Hepatocyte (in vitro differentiated cells): ENCODE results near the gene OIT3. TPM values are rescaled to one million over a fixed set of nuclear protein-coding genes. Genes with fewer than 3 reads are reported as not detected.

Source experiments
- DNase-seq: peaks from one replicate; pipeline ENCODE4 v3.0.0-alpha.2; 2016; ENCODE audit warnings: low spot score
- H2AFZ ChIP-seq: fragments of 200-600 bp; sonication (generic); 2 replicates; pipeline ENCODE4 v1.6.0; 2016; ENCODE audit warnings: antibody characterized with exemption, mild to moderate bottlenecking
- H3K27ac ChIP-seq: fragments of 200-600 bp; sonication (generic); 2 replicates; pipeline ENCODE4 v1.5.1; 2016; ENCODE audit warnings: mild to moderate bottlenecking
- H3K27me3 ChIP-seq: fragments of 200-600 bp; sonication (generic); 2 replicates; pipeline ENCODE4 v1.6.1; 2016
- H3K36me3 ChIP-seq: fragments of 200-600 bp; sonication (generic); replicated peaks from 2 replicates; pipeline ENCODE4 v1.5.1; 2016; ENCODE audit warnings: low read depth; ENCODE audit not compliant: insufficient read depth
- H3K4me1 ChIP-seq: fragments of 200-600 bp; sonication (generic); 2 replicates; pipeline ENCODE4 v1.5.1; 2016; ENCODE audit warnings: mild to moderate bottlenecking, moderate library complexity; ENCODE audit not compliant: insufficient read depth
- H3K4me2 ChIP-seq: fragments of 200-600 bp; sonication (generic); 2 replicates; pipeline ENCODE4 v1.6.0; 2016
- H3K4me3 ChIP-seq: fragments of 200-600 bp; sonication (generic); 2 replicates; pipeline ENCODE4 v1.5.1; 2016; ENCODE audit warnings: mild to moderate bottlenecking
- H3K79me2 ChIP-seq: fragments of 200-600 bp; sonication (generic); 2 replicates; pipeline ENCODE4 v1.6.0; 2017; ENCODE audit warnings: mild to moderate bottlenecking
- H3K9me2 ChIP-seq: fragments of 200-600 bp; sonication (generic); replicated peaks from 2 replicates; pipeline ENCODE4 v1.6.0; 2017; ENCODE audit warnings: mild to moderate bottlenecking; ENCODE audit not compliant: insufficient read depth
- H3K9me3 ChIP-seq: fragments of 200-600 bp; sonication (generic); 2 replicates; pipeline ENCODE4 v1.5.1; 2016; ENCODE audit warnings: low read depth, mild to moderate bottlenecking
- H4K20me1 ChIP-seq: fragments of 200-600 bp; sonication (generic); 2 replicates; pipeline ENCODE4 v1.6.0; 2016; ENCODE audit warnings: mild to moderate bottlenecking; ENCODE audit not compliant: insufficient read depth, poor library complexity, severe bottlenecking
- EZH2 ChIP-seq: fragments of 200-600 bp; sonication (generic); IDR thresholded peaks from 2 replicates; pipeline ENCODE4 v1.6.1; 2016; ENCODE audit warnings: antibody characterized with exemption, mild to moderate bottlenecking, borderline replicate concordance
- EZH2phosphoT487 ChIP-seq: fragments of 200-600 bp; sonication (generic); IDR thresholded peaks from one replicate; pipeline ENCODE4 v1.6.1; 2018; ENCODE audit warnings: antibody characterized with exemption, mild to moderate bottlenecking, low read depth, moderate library complexity; ENCODE audit not compliant: unreplicated experiment, severe bottlenecking
- WGBS: methylation state at CpG from one replicate; pipeline ENCODE4 v1.1.6; 2016; ENCODE audit warnings: low lambda C conversion rate; ENCODE audit errors: missing lambda C conversion rate; 5-methylcytosine and 5-hydroxymethylcytosine counted together
- polyA plus RNA-seq: library from polyadenylated mRNA; unstranded; fragments of >200 nt; fragmentation: Nextera tagmentation; extraction: Ambion mirVana; gene quantifications from 2 replicates; pipeline ENCODE4 v1.2.1, GENCODE V29; 2016
- total RNA-seq: library from RNA; depleted of rRNA; stranded (reverse); fragments of >200 nt; gene quantifications from 2 replicates; pipeline ENCODE4 v1.2.3, GENCODE V29; 2014
- TF ChIP-seq, protein P1 (sequence below): fragments of 200-600 bp; sonication (generic); IDR thresholded peaks from 2 replicates; pipeline ENCODE4 v1.5.1; 2016; ENCODE audit warnings: antibody characterized with exemption, mild to moderate bottlenecking; ENCODE audit not compliant: poor library complexity

OIT3 gene
- not detected in 2 replicates for total RNA-seq
- 0.88 and 0.89 TPM in 2 replicates for polyA plus RNA-seq

DNA sequence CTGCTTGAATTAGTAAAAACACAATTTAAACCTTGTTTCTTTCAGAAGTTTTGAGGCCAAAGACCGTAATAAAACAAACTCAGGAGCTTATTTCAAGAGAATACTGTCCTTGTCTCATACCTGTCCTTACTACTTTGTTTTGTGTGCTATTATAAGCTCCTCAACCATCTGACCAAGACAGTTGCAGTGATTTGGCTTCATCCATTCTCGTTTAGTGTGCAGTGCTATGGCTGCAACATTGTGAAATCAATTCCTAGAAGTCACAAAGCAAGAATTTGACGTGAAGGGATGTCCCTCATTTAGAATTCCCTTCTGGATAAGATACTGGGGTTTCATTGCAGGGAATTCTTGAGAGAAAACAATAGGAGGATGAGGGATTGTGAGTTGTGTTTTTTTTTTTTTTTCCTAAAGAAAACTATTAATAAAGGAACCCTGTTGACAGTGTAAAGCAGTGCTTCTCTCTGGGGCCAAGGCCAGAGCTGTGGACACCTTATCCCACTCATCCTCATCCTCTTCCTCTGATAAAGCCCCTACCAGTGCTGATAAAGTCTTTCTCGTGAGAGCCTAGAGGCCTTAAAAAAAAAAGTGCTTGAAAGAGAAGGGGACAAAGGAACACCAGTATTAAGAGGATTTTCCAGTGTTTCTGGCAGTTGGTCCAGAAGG is at the start of gene OIT3:
OIT3 (plus strand) TSS at position 604 of the 663 bp plus-strand sequence. CDS start 60 bp downstream, outside the sequence.
- H3K79me2 ChIP-seq = no peaks in the 10 kb centered on the region
- WGBS = 69% methylated on average over 4 of the region's 4 CpGs
- H3K4me2 ChIP-seq = no peak within 1 kb of the TSS
- H3K4me3 ChIP-seq = no peak within 1 kb of the TSS
- no peaks in the 10 kb centered on the region for H3K9me3 ChIP-seq
- no peaks in the 10 kb centered on the region for H4K20me1 ChIP-seq
- H2AFZ ChIP-seq = no peak within 1 kb of the TSS
- H3K27me3 ChIP-seq = no peaks in the 10 kb centered on the region
- no peaks in the 10 kb centered on the region for H3K36me3 ChIP-seq
- TF ChIP-seq EZH2 (no peak), EZH2phosphoT487 (no peak)
- TF ChIP-seq, protein P1, sequence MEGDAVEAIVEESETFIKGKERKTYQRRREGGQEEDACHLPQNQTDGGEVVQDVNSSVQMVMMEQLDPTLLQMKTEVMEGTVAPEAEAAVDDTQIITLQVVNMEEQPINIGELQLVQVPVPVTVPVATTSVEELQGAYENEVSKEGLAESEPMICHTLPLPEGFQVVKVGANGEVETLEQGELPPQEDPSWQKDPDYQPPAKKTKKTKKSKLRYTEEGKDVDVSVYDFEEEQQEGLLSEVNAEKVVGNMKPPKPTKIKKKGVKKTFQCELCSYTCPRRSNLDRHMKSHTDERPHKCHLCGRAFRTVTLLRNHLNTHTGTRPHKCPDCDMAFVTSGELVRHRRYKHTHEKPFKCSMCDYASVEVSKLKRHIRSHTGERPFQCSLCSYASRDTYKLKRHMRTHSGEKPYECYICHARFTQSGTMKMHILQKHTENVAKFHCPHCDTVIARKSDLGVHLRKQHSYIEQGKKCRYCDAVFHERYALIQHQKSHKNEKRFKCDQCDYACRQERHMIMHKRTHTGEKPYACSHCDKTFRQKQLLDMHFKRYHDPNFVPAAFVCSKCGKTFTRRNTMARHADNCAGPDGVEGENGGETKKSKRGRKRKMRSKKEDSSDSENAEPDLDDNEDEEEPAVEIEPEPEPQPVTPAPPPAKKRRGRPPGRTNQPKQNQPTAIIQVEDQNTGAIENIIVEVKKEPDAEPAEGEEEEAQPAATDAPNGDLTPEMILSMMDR = no peak
- no peaks in the 10 kb centered on the region for H3K9me2 ChIP-seq
- H3K4me1 ChIP-seq = no peaks in the 10 kb centered on the region
- DNase-seq = no peak
- H3K27ac ChIP-seq = no peak within 1 kb of the TSS

DNA sequence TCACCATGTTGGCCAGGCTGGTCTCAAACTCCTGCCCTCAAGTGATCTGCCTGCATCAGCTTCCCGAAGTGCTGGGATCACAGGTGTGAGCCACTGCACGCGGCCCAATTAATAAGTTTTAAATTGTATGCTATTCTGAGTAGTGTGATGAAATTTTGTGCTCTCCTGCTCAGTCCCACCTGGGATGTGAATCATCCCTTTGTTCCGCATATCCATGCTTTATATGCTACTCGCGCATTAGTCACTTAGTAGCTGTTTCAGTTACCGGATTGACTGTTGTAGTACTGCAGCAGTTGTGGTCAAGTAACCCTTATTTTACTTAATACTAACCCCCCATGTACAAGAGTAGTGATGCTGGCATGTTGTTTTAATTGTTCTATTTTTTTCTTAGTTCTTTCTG is 47.3 kb upstream of the OIT3 start:
- Histone ChIP-seq H3K36me3 (no peaks in the 10 kb centered on the region), H3K79me2 (peaks cover 9% of the 10 kb centered on the region), H4K20me1 (no peaks in the 10 kb centered on the region), H3K4me2 (no peak overlapping the region), H3K4me1 (no peaks in the 10 kb centered on the region), H3K4me3 (no peak overlapping the region), H3K27ac (no peak overlapping the region), H3K9me3 (no peaks in the 10 kb centered on the region), H3K9me2 (no peaks in the 10 kb centered on the region), H2AFZ (no peak overlapping the region), H3K27me3 (no peaks in the 10 kb centered on the region)
- no peak for DNase-seq
- whole genome bisulfite sequencing = 85% methylated on average over 7 of the region's 7 CpGs
- TF ChIP-seq, protein P1 = no peak
- TF ChIP-seq EZH2 (no peak), EZH2phosphoT487 (no peak)

DNA sequence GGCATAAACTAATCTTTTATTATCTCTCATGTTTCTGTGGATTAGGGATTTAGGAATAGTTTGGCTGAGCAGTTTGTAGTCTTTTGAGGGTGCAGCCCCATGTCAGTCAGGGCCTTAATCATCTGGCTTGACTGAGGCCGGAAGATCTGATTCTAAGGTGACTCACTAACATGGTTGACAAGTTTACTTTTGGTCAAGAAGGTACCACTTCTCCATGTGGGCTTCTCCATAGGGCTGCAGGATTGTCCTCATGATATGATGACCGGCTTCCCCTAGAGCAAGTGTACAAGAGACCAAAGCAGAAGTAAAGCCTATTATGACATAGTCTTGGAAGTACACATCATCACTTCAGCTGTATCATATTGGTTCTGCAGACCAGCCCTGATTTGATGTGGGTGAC is 45.9 kb upstream of the OIT3 start:
- H2AFZ ChIP-seq = no peak overlapping the region
- H4K20me1 ChIP-seq = no peaks in the 10 kb centered on the region
- H3K4me2 ChIP-seq = no peak overlapping the region
- H3K27ac ChIP-seq = no peak overlapping the region
- DNase-seq = no peak
- H3K36me3 ChIP-seq = no peaks in the 10 kb centered on the region
- H3K27me3 ChIP-seq = no peaks in the 10 kb centered on the region
- no peaks in the 10 kb centered on the region for H3K9me3 ChIP-seq
- peaks cover 9% of the 10 kb centered on the region for H3K79me2 ChIP-seq
- H3K4me1 ChIP-seq = no peaks in the 10 kb centered on the region
- H3K4me3 ChIP-seq = no peak overlapping the region
- no peak for TF ChIP-seq EZH2
- TF ChIP-seq EZH2phosphoT487 = no peak
- TF ChIP-seq, protein P1 = no peak
- H3K9me2 ChIP-seq = no peaks in the 10 kb centered on the region
- 92% methylated on average over 2 of the region's 2 CpGs for WGBS

DNA sequence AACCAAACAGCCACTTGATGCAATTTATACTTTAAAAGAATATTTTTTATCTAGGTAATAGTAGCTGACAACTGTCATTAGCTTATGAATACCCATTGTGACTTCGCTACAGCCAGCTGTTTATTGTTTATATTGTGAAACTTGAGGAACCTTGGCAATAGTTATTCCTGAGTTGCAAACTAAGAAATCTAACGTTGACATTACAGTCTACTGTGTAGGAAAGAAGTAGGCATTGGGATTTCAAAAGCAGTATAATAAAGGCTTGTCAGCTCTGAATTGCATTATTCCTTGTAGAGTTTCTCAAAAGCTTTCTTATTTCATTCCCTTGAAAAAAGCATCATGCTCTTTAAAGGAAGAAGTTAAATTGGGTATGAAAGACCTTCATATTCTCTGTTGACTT is 42.7 kb upstream of the OIT3 start:
- H2AFZ ChIP-seq = no peak overlapping the region
- H3K4me2 ChIP-seq = no peak overlapping the region
- H3K27me3 ChIP-seq = no peaks in the 10 kb centered on the region
- TF ChIP-seq, protein P1 = no peak
- no peak for TF ChIP-seq EZH2phosphoT487
- no peak for TF ChIP-seq EZH2
- no peaks in the 10 kb centered on the region for H4K20me1 ChIP-seq
- DNase-seq = no peak
- H3K79me2 ChIP-seq = no peaks in the 10 kb centered on the region
- WGBS = 88% methylated on average over 2 of the region's 2 CpGs
- H3K4me1 ChIP-seq = no peaks in the 10 kb centered on the region
- no peaks in the 10 kb centered on the region for H3K36me3 ChIP-seq
- H3K27ac ChIP-seq = no peak overlapping the region
- H3K9me3 ChIP-seq = no peaks in the 10 kb centered on the region
- no peak overlapping the region for H3K4me3 ChIP-seq
- H3K9me2 ChIP-seq = no peaks in the 10 kb centered on the region
